OCI-M2 (cell line): ENCODE data around the gene NIT2.
"Not testable (repeated sequence)": the region's sequence is repeated elsewhere in the genome, so short reads cannot be mapped to it uniquely, and the experiment has no call there.

ENCODE experiments used
- DNase-seq: peaks from one replicate; lab custom pipeline; 2025; ENCODE audit not compliant: unreplicated experiment; lab: John Stamatoyannopoulos, UW

The NIT2 gene

DNA sequence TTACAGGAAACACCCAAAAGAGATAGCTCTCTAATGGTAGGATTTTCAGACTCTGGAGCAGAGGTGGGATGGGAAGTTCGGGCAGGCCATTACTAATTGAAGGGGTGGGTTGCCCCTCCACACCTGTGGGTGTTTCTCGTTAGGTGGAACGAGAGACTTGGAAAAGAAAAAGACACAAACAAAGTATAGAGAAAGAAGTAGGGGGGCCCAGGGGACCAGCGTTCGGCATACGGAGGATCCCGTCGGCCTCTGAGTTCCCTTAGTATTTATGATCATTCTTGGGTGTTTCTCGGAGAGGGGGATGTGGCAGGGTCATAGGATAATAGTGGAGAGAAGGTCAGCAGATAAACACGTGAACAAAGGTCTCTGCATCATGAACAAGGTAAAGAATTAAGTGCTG is 1.7 kb downstream of the NIT2 start:
- DNase-seq: not testable (repeated sequence)

DNA sequence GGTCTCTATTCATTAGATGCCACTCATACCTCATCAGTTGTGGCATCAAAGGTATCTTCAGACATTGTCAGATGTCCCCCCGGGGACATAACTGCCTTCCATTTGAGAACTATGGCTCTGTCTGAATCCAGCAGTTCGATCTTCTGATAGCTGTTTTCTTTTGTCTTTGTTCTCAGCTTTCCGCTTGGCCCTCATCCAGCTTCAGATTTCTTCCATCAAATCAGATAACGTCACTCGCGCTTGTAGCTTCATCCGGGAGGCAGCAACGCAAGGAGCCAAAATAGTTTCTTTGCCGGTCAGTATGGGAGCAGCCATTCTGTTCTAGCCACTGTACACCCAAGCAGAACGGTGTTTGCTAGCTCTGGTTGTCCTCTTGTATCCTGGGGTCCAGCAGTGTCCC is 4.4 kb downstream of the NIT2 start:
- DNase-seq: no peak

DNA sequence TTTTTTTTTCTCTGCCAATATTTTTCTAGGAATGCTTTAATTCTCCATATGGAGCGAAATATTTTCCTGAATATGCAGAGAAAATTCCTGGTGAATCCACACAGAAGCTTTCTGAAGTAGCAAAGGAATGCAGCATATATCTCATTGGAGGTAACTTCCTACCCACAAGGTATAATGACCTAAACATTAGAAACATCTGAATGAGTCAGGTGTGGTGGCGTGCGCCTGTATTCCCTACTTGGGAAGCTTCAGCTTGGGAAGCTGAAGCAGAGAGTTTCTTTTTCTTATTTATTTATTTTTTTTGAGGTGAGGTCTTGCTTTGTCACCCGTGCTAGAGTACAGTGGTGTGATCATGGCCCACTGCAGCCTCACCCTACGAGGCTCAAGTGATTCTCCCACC is 5.2 kb downstream of the NIT2 start:
- no peak for DNase-seq

DNA sequence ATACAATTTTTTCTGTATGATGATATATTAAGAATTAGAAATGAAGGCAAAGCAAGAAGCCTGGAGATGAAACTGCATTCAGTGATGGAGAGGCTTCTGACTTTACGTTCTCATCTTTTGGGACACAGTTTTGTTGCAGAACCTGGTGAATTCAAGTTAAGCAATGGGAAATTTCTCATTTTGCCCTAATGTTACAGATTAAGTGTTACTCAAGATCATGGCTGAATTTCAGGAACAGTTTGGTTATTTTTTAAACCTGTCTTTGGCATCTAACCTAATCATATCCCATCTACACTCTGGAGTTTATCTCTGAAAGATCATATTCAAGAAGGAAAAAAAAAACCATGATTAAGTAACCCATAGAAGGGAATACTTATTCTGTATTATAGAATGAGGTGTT is 6.0 kb downstream of the NIT2 start:
- no peak for DNase-seq

DNA sequence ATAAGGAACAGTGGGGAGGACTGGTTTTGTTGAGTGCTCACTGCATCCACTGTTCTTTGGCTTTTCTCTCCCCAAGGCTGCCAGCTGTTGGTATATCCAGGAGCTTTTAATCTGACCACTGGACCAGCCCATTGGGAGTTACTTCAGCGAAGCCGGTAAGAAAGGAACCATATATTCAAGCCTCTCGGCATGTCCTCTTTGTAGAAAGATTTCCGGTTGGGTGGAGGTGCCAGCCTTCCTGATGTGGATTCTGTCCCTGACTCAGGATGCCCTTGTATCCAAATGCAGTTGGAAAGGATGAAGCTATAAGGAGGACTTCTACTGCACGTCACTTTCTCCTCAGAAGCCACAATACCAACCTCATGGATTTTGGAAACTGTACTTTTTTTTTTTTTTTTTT is 14.2 kb downstream of the NIT2 start:
- no peak for DNase-seq

DNA sequence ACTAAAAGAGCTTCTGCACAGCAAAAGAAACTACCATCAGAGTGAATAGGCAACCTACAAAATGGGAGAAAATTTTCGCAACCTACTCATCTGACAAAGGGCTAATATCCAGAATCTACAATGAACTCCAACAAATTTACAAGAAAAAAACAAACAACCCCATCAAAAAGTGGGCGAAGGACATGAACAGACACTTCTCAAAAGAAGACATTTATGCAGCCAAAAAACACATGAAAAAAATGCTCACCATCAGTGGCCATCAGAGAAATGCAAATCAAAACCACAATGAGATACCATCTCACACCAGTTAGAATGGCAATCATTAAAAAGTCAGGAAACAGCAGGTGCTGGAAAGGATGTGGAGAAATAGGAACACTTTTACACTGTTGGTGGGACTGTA is 17.2 kb downstream of the NIT2 start:
- not testable (repeated sequence) for DNase-seq

DNA sequence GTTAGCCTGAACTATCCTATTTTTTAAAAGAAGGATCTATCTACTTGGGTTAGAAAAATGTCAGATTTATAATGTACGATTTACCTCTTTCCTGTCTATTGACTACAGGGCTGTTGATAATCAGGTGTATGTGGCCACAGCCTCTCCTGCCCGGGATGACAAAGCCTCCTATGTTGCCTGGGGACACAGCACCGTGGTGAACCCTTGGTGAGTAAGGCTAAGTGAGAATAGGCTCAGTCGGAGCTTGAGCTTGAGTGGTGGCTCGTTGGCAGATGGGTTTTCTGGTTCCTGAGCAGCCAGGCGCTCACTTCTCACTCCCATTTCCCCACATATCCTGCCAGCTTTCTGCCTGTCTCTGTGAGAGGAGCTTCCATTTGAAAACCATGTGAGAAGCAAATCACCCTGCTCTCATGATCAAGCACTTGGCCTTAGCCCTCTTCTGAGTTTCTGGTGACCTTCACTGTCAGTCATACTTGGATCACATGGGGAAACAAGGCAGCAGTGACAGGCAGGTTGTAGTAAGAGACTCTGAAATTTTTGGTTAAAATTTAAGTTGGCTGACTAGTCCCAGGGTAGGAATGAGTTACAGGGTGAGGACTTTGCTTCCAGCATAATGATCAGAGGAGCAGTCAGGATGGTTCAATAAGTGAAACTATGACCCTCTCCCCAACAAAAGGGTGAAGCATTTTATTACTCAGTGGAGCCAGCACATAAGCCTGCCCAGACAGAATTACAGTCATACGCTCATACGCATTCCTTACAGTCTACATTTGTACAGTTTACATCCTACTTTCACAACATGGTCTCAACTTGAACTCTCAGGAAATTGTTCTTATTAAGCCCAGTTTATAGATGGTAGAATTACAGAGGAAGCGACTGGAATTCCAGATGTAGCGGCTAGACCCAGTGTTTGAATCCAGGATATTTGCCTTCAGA is 18.0 kb downstream of the NIT2 start:
- no peak for DNase-seq

DNA sequence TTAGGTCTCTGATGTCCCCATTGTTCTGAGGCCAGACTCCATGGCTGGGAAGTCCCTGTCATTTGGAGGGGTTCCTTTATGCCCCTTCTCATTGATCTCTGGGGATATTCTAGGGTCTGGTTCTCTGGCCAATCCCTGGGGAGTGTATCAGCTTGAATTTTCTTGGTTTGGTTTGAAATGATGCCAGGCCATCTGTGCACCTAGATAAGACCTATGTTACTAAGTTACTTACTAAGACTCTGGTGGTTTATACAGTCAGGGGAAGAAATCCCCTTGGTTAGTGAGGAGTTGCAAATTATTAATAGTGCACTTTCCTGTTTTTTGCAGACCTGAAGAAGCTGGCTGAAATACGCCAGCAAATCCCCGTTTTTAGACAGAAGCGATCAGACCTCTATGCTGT is 20.3 kb downstream of the NIT2 start:
- no peak for DNase-seq

DNA sequence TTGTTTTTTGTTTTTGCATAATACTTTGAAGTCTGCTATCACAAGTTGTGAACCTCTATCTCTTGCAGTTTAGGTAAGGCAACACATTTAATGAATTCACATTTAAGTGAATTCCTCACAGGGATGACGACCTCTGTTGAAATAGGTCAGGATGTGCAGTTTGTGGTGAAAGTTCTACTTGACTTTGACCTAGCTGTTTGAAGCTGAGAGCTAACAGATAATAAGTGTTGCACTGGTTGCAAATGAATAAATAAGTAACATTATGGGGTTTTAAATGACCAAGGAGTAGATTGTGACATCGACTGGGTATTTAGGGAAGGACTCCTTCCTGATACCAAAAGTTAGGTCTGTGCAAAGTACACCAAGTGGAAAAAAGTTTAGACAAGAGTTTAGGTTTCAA is 23.9 kb downstream of the NIT2 start:
- no peak for DNase-seq

DNA sequence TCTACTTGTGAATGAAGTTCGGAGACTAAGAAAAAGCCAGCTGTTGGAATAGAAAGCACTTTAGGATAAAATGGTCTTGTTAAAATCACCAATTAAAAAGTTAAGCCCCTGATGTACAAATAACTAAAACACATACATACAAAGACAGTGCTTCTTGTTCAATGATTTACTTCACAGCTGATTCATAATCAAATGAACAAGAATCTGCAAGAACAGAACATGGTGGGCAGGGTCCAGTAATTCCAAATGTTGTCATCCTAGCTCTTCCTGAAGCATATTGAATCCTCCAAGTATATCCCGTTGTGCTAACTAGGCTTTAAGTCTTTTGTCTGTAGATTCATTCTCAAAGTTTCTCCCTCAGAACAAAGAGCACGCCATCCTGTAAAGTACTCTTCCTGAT is 24.5 kb downstream of the NIT2 start:
- no peak for DNase-seq

DNA sequence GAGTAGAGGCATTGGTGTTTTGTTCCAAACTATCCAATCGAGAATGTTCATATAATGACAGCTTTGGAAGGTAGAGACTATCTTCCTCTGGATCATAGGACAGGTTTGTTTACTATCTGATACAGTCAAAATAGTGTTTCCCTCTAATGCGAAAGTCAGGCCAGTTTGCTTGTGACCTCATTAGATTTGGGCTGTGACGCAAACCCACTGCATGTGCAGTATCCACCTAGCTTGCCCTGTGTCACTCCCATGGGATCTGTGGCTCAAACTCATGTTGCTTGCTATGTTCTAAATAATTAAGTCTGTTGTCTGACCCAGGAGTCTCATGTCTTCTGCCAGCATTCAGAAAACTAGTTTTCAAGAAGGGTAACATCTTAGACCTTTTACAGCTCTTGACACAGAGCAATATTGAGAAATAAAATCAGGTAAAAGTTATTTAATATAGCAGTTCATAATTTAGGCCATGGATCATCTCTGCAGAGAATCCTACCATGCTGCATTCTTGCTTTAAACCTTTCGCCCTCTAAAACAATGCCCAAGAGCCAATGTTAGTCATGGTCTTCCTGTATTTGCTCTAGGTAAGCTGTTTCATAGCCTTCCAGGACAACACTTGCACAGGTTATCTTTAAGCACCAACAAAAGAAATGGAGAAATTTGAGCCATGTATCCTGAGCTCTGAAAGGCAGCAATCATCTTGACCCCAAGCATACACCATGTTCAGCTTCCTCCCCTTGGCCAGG is 26.4 kb downstream of the NIT2 start:
- DNase-seq: no peak

DNA sequence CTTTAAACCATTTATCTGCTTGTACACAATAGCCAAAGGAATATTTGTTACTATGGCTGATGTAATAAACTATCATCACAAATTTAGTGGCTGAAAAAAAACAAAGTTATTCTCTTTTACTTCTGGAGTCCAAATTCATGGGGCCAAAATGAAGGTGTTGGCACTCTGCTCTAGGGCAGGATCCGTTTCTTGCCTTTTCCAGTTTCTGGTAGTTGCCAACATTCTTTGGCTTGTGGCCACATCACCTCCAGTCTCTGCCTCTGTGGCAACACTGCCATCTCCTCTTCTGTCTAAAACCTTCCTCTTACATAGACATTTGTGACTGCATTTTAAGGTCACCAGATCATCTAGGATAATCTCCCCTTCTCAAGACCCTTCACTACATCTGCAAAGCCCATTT is 27.3 kb downstream of the NIT2 start:
- no peak for DNase-seq

DNA sequence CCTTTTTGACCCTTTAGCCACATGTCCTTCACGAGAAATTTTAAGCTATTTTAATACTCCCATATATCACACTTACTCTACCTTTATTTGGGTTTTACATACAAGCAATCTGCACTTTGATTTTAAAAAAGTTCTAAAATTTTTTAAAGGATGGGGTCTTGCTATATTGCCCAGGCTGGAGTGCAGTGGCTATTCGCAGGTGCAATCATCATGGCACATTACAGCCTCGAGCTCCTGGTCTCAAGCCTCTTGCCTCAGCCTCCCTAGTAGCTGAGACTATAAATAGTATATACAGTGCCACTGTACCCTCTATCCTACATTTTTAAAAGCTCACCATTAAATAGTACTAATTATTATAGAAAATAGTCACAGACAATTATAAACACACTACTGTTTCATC is 29.9 kb downstream of the NIT2 start:
- no peak for DNase-seq

DNA sequence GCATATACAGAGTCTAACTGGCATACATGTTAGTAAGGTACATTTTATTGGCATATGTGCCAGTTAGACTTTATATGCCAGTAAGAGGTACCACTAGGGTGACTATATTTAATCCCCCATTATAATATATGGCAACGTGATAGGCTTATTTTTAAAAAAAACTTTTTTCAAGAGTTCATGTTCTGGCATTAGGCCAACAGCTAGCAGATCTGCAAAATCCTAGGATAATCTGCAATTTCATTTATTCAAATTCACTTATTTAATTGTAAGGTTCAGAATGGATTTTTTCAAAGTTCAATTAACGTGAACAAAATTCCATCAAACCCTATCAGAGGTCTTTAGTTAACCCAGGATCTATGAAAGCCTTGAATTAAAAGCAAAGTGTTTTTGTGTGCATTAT is 31.9 kb downstream of the NIT2 start:
- no peak for DNase-seq

DNA sequence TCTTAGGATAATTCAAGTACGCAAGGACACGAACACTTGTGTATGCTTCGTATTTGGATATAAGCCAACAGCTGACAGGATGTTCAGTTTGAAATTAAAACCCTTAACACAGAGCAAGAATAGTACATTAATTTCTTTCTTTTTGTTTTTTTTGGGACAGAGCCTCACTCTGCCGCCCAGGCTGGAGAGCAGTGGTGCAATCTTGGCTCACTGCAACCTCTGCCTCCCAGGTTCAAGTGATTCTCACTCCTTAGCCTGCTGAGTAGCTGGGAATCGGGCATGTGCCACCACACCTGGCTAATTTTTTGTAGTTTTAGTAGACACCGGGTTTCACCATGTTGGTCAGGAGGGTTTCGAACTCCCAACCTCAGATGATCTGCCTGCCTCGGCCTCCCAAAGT is 33.9 kb downstream of the NIT2 start:
- DNase-seq: no peak

DNA sequence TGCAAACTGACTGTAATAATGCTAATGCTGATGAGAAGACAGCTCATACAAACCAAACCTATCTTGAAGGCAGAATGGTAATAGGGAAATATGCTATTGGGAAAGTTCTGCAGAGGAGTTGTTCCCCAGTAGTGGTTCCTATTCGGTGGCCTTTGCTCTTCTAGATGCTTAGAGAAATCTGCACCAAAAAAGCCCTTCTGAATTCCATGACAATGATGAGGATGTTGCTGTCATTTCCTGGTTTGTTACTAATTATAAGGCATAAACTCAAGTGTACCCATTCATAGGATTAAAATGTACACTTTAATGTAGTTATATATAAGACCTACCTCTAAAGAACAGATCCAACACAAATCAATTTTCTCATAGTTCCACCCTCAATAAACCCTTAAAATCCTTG is 36.2 kb downstream of the NIT2 start:
- no peak for DNase-seq

DNA sequence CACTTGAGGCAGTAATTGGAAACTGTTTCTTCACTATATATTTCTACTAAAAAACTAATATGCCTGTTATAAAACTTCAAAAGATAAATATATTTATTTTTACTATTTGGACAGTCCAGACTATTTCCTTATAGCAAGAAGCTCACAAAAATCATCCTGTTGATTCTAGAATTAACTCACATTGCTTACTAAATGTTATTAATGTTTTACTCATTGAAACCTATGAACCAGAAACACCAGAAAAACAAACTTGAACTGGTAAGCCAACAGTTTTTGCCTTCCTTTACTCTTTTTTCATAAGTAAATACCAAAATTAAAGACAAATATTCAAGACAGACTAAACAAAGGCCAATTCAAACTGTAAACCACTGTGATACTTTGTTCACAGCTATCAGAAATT is 40.0 kb downstream of the NIT2 start:
- no peak for DNase-seq

DNA sequence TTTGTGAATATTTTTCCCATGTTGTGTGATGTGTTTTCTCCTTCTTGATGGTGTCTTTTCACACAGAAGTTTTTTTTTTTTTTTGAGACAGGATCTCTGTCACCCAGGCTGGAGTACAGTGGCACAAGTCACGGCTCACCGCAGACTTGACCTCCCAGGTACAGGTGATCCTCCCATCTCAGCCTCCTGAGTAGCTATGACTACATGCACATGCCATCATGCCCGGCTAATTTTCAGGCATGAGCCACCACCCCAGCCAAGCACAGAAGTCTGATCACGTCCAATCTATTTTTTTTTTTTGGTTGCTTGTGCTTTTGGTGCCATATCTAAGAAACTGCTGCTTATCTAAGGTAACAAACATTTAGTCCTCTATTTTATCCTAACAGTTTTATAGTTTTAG is 41.7 kb downstream of the NIT2 start:
- DNase-seq: no peak

DNA sequence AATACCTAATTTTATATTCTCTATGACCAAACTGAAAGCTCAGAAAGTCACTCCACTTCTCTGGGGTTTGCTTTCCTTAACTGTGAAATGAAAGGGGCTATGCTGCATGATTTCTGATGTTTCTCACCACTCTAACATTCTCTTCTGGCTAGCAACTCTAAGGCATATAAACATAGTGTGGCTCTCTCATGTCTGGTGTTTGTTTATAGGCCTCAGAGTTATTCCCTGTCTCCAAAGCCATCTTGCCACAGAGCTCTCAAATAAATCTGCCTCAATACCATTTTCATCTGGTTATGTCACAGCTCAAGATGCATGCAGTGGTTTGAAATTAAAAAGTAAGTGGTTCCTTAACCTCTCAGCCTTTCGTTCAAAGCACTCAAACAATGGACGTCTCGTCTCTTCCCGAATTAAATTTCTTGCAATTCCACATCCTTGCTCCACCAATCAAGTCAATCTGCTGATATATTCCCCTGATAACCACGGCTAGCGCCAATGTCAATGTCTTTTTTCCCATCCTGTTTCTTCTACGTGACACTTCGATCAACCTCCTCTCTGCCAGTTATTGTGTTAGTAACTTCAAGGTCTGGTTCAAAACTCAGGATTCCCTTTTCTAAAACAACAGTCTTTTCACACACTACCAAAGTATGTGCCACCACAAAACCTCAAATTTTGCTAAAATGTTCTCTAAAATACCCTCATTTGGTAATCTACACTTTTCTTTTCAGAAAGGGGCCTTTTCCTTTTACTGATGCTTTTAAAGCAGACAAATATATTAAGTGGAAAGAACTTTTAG is 50.4 kb downstream of the NIT2 start:
- no peak for DNase-seq

DNA sequence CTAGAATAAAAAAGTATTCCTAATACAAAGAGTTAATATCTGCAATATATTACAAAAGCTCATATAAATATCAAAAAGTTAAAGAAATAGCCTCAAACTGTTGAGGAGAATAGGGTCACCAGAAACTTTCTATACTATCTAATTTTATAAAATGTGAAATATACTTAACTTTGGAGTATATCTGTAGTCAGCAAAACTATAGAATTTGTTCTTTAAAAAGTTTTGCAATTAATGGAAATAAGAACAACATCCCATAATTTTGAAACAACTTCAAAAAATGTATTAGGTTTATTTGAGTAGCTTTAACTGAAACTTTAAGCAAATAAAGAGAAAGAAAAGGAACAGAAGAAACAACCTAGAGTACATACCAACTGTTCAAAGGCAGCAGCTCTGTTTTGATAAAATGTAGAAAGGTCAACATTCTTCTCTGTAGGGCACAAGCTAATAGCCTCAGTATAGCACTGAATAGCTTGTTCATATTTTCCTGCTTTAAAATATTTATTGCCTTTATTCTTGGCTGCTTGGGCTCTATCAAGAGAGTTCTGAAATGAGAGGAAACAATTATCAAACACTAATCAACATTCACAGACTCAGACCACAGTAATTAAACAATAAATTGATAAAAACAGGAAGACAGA is 52.0 kb downstream of the NIT2 start:
- DNase-seq: no peak

DNA sequence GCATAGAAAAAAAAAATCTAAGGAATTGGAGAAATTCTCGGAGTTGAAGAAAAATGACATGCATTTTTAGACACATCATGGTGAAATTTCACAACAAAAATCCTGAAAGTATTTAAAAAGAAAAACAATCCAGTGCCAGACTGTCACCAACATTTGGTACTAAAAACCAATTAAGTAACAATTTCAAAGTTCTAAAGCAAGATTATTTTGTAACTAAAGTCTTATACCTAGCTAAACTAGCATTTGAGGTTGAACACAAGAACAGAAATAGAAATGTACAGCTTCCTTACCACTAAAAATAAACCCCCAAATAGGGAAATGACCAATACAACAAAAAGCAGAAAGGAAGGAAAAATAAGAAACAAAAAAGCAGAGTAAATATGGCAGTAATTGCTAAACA is 54.5 kb downstream of the NIT2 start:
- DNase-seq: no peak
